HepG2 (cell line): Measurements from ENCODE around the gene ANKRD49. TPM values are rescaled to one million over a fixed set of nuclear protein-coding genes. Genes with fewer than 3 reads are reported as not detected.

Source experiments
- CEBPB ChIP-seq: IDR thresholded peaks from 2 replicates; pipeline ENCODE4 v1.6.1; 2011; ENCODE audit warnings: low read depth, low read length, improper control_type of control experiment, borderline replicate concordance
- CEBPG ChIP-seq: IDR thresholded peaks from 2 replicates; pipeline ENCODE4 v1.6.1; 2016
- E2F1 ChIP-seq: sonication (generic); formaldehyde crosslinking; IDR thresholded peaks from 2 replicates; pipeline ENCODE4 v1.5.0; 2020; ENCODE audit warnings: missing genetic modification reagents
- FOXC1 ChIP-seq: sonication (generic); formaldehyde crosslinking; IDR thresholded peaks from 2 replicates; pipeline ENCODE4 v1.8.0; 2022; ENCODE audit warnings: mild to moderate bottlenecking, missing genetic modification reagents, borderline replicate concordance
- HIVEP1 ChIP-seq: sonication (generic); formaldehyde crosslinking; IDR thresholded peaks from 2 replicates; pipeline ENCODE4 v1.4.0; 2020; ENCODE audit warnings: mild to moderate bottlenecking, missing genetic modification reagents
- HNF4A ChIP-seq: sonication (generic); formaldehyde crosslinking; IDR thresholded peaks from 2 replicates; pipeline ENCODE4 v1.4.0; 2020; ENCODE audit warnings: missing genetic modification reagents
- ISL2 ChIP-seq: sonication (generic); formaldehyde crosslinking; IDR thresholded peaks from 2 replicates; pipeline ENCODE4 v1.5.0; 2020; ENCODE audit warnings: missing genetic modification reagents
- MIXL1 ChIP-seq: IDR thresholded peaks from 2 replicates; pipeline ENCODE4 v1.6.1; 2016
- MTA1 ChIP-seq: sonication (generic); formaldehyde crosslinking; IDR thresholded peaks from 2 replicates; pipeline ENCODE4 v1.4.0; 2020; ENCODE audit warnings: missing genetic modification reagents, mild to moderate bottlenecking, borderline replicate concordance
- NFE2L1 ChIP-seq: sonication (generic); formaldehyde crosslinking; IDR thresholded peaks from 2 replicates; pipeline ENCODE4 v1.4.0; 2020; ENCODE audit warnings: missing genetic modification reagents, mild to moderate bottlenecking, borderline replicate concordance
- NONO ChIP-seq, 2 experiments: fragments of 450-650 bp in 1 of 2; sonication (generic) in 1 of 2; formaldehyde crosslinking in 1 of 2; IDR thresholded peaks in 1 of 2; conservative IDR thresholded peaks in 1 of 2; 2 replicates each; pipeline versions ENCODE4 v1.6.1 to v1.8.0; 2017 to 2022; ENCODE audit warnings: mild to moderate bottlenecking in 1 of 2, missing genetic modification reagents in 1 of 2, moderate library complexity in 1 of 2
- PAX8 ChIP-seq: sonication (generic); formaldehyde crosslinking; IDR thresholded peaks from 2 replicates; pipeline ENCODE4 v1.8.0; 2022; ENCODE audit warnings: mild to moderate bottlenecking, missing genetic modification reagents, borderline replicate concordance
- PHF21A ChIP-seq: sonication (generic); formaldehyde crosslinking; IDR thresholded peaks from 2 replicates; pipeline ENCODE4 v1.5.0; 2020; ENCODE audit warnings: mild to moderate bottlenecking, missing genetic modification reagents
- SUZ12 ChIP-seq: fragments of 150-350 bp; IDR thresholded peaks from 2 replicates; pipeline ENCODE4 v1.6.1; 2014; ENCODE audit warnings: low read depth, low read length
- ZBTB42 ChIP-seq: sonication (generic); formaldehyde crosslinking; IDR thresholded peaks from 2 replicates; pipeline ENCODE4 v1.5.0; 2020; ENCODE audit warnings: mild to moderate bottlenecking, missing genetic modification reagents
- ZFX ChIP-seq: sonication (generic); formaldehyde crosslinking; IDR thresholded peaks from 2 replicates; pipeline ENCODE4 v1.4.0; 2020; ENCODE audit warnings: mild to moderate bottlenecking, low read depth, missing genetic modification reagents, moderate library complexity
- ZNF180 ChIP-seq: sonication (generic); formaldehyde crosslinking; IDR thresholded peaks from 2 replicates; pipeline ENCODE4 v1.4.0; 2020; ENCODE audit warnings: low read depth, missing genetic modification reagents, borderline replicate concordance
- ZNF260 ChIP-seq: sonication (generic); formaldehyde crosslinking; IDR thresholded peaks from 2 replicates; pipeline ENCODE4 v1.4.0; 2020; ENCODE audit warnings: missing genetic modification reagents, low read depth, mild to moderate bottlenecking, borderline replicate concordance
- ZNF263 ChIP-seq: sonication (generic); formaldehyde crosslinking; IDR thresholded peaks from 2 replicates; pipeline ENCODE4 v1.4.0; 2020; ENCODE audit warnings: missing genetic modification reagents
- ZNF430 ChIP-seq: sonication (generic); formaldehyde crosslinking; IDR thresholded peaks from 2 replicates; pipeline ENCODE4 v1.9.0; 2021; ENCODE audit warnings: mild to moderate bottlenecking, missing genetic modification reagents
- ZNF558 ChIP-seq: sonication (generic); formaldehyde crosslinking; IDR thresholded peaks from 2 replicates; pipeline ENCODE4 v1.9.0; 2022; ENCODE audit warnings: mild to moderate bottlenecking, missing genetic modification reagents, borderline replicate concordance
- ZNF644 ChIP-seq: IDR thresholded peaks from 2 replicates; pipeline ENCODE4 v1.6.1; 2016; ENCODE audit warnings: low read depth
- ZNF776 ChIP-seq: sonication (generic); formaldehyde crosslinking; IDR thresholded peaks from 2 replicates; pipeline ENCODE4 v1.4.0; 2020; ENCODE audit warnings: mild to moderate bottlenecking, missing genetic modification reagents
- ZNF777 ChIP-seq: sonication (generic); formaldehyde crosslinking; IDR thresholded peaks from 2 replicates; pipeline ENCODE4 v1.4.0; 2020; ENCODE audit warnings: missing genetic modification reagents
- ZNF780A ChIP-seq: sonication (generic); formaldehyde crosslinking; IDR thresholded peaks from 2 replicates; pipeline ENCODE4 v1.8.0; 2022; ENCODE audit warnings: mild to moderate bottlenecking, missing genetic modification reagents, moderate library complexity
- polyA plus RNA-seq, 8 experiments: library from polyadenylated mRNA; depleted of rRNA in 3 of 8; stranded (reverse) in 7 of 8; unstranded in 1 of 8; fragments of >200 nt; fragmentation: Illumina TruSeq in 4 of 8; extraction: Trizol in 4 of 8; gene quantifications; 2 replicates each; pipeline versions ENCODE4 v1.2.1 to v1.2.3, GENCODE V29; 2011 to 2016; ENCODE audit warnings: low read depth in 4 of 8, missing spikeins in 1 of 8, mixed read lengths in 1 of 8; ENCODE audit not compliant: insufficient read depth in 1 of 8
- total RNA-seq, 5 experiments: library from RNA; depleted of rRNA; stranded (reverse); fragments of >200 nt; fragmentation: Illumina TruSeq; extraction: Trizol; gene quantifications; 2 replicates each; pipeline ENCODE4 v1.2.3, GENCODE V29; 2016; ENCODE audit warnings: low read depth in 1 of 5
- TF ChIP-seq, protein P1 (sequence below): IDR thresholded peaks from 2 replicates; pipeline ENCODE4 v1.6.1; 2016; ENCODE audit warnings: low read depth, control low read depth

The ANKRD49 gene
- total and polyA plus RNA-seq, 2 of the 13 experiments (the other 11 are each of a cell fraction or from before 2014, with no cell fraction given) = 14.2 to 14.3 TPM

- TF ChIP-seq MTA1 (CRISPR knock-in tag) = 0 out of 2 replicates have a peak, but pooled peaks have one; percentile 37
- TF ChIP-seq ZNF558 (CRISPR knock-in tag) = no peak
- no peak for TF ChIP-seq ZNF780A
- no peak for TF ChIP-seq CEBPB
- TF ChIP-seq, protein P1, sequence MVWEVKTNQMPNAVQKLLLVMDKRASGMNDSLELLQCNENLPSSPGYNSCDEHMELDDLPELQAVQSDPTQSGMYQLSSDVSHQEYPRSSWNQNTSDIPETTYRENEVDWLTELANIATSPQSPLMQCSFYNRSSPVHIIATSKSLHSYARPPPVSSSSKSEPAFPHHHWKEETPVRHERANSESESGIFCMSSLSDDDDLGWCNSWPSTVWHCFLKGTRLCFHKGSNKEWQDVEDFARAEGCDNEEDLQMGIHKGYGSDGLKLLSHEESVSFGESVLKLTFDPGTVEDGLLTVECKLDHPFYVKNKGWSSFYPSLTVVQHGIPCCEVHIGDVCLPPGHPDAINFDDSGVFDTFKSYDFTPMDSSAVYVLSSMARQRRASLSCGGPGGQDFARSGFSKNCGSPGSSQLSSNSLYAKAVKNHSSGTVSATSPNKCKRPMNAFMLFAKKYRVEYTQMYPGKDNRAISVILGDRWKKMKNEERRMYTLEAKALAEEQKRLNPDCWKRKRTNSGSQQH (CRISPR knock-in tag) = 0 out of 2 replicates have a peak, but pooled peaks have one; percentile 30
- TF ChIP-seq PHF21A (CRISPR knock-in tag) = peak; percentile 40; the same call in 1 of the 2 replicates
- TF ChIP-seq ISL2 (CRISPR knock-in tag) = no peak
- peak; percentile 45; the same call in 1 of the 2 replicates for TF ChIP-seq ZNF776 (CRISPR knock-in tag)
- 0 out of 2 replicates have a peak, but pooled peaks have one; percentile 8 for TF ChIP-seq HNF4A
- TF ChIP-seq ZNF777 (CRISPR knock-in tag) = 0 out of 2 replicates have a peak, but pooled peaks have one; percentile 23
- no peak for TF ChIP-seq ZBTB42 (CRISPR knock-in tag)
- no peak for TF ChIP-seq ZNF180 (CRISPR knock-in tag)
- TF ChIP-seq NFE2L1 (CRISPR knock-in tag) = no peak
- TF ChIP-seq ZNF430 (CRISPR knock-in tag) = 0 out of 2 replicates have a peak, but pooled peaks have one; percentile 29
- TF ChIP-seq MIXL1 (CRISPR knock-in tag) = no peak
- TF ChIP-seq ZNF260 (CRISPR knock-in tag) = no peak
- TF ChIP-seq PAX8 (CRISPR knock-in tag) = no peak
- peak; percentile 59; the same call in 1 of the 2 replicates for TF ChIP-seq ZFX
- 0 out of 2 replicates have a peak, but pooled peaks have one; percentile 18 for TF ChIP-seq E2F1 (CRISPR knock-in tag)
- TF ChIP-seq NONO (IDR thresholded peaks at IDR 0.05) = no peak
- TF ChIP-seq NONO (CRISPR knock-in tag; conservative IDR thresholded peaks at IDR 0.05) = 0 out of 2 replicates have a peak, but pooled peaks have one; percentile 30
- no peak for TF ChIP-seq ZNF263 (CRISPR knock-in tag)
- TF ChIP-seq SUZ12 = no peak
- no peak for TF ChIP-seq CEBPG (CRISPR knock-in tag)
- peak; percentile 59 for TF ChIP-seq HIVEP1
- TF ChIP-seq ZNF644 (CRISPR knock-in tag) = no peak
- no peak for TF ChIP-seq FOXC1
Observed at GRCh38 chr11:94511932-94512781, 18.4 kb downstream of the ANKRD49 start, which contains the start of gene C11orf97 (continued).
